HepG2 (cell line): ENCODE data around the gene KRTAP5-1. TPM values are rescaled to one million over a fixed set of nuclear protein-coding genes. Genes with fewer than 3 reads are reported as not detected.

Source experiments
- ATAC-seq: fragments of 200-7000 bp; cut with Tn5 transposase; 3 replicates; pipeline ENCODE4 v1.9.1; 2020; ENCODE audit warnings: mild to moderate bottlenecking, moderate library complexity
- BruUV-seq: library from RNA; stranded (reverse); fragments of 400-500 nt; replicated peaks from 2 replicates; lab custom pipeline; 2021; lab: Mats Ljungman, UMichigan
- CTCF ChIA-PET: fragments of 300-600 bp; formaldehyde crosslinking; extraction: SDS; loops from one replicate; lab custom pipeline; 2021; ENCODE audit warnings: low total read pairs, inconsistent platforms, low intra/inter-chr PET ratio; lab: Yijun Ruan, JAX
- POLR2A ChIA-PET: fragments of 350-600 bp; sonication (Branson Sonifier 250); formaldehyde crosslinking; loops from one replicate; lab custom pipeline; 2020; ENCODE audit warnings: antibody characterized with exemption, inconsistent platforms; lab: Yijun Ruan, JAX
- DNase-seq: peaks from one replicate; pipeline ENCODE4 v3.0.0-alpha.2; 2015; ENCODE audit warnings: low spot score
- FAIRE-seq: peaks from 3 replicates; lab custom pipeline; 2011; peaks lifted over from hg19 to GRCh38; lab: Jason Lieb, UNC
- H2AFZ ChIP-seq: one replicate; pipeline ENCODE4 v1.6.1; 2011; ENCODE audit warnings: low read length, inconsistent platforms
- H3K27ac ChIP-seq: fragments of 300-600 bp; 3 replicates; pipeline ENCODE4 v1.8.0; 2011; ENCODE audit warnings: mixed run types, mild to moderate bottlenecking, mixed read lengths, low read length, inconsistent platforms; ENCODE audit not compliant: insufficient read depth; ENCODE audit errors: extremely low read length
- H3K27me3 ChIP-seq, 2 experiments: fragments of 200-600 bp in 1 of 2; 2 replicates in 1 of 2; 3 replicates in 1 of 2; pipeline versions ENCODE4 v1.6.0 to v1.8.0; 2011; ENCODE audit warnings: low read length in 2 of 2, mild to moderate bottlenecking in 2 of 2, moderate library complexity in 2 of 2, inconsistent platforms in 1 of 2; ENCODE audit not compliant: insufficient read depth in 2 of 2, control insufficient read depth in 1 of 2
- H3K36me3 ChIP-seq, 2 experiments: fragments of 200-600 bp in 1 of 2; replicated peaks in 1 of 2; 2 replicates in 1 of 2; 3 replicates in 1 of 2; pipeline versions ENCODE4 v1.5.1 to v1.8.0; 2011; ENCODE audit warnings: low read length in 2 of 2, inconsistent platforms in 1 of 2; ENCODE audit not compliant: insufficient read depth in 2 of 2, control insufficient read depth in 1 of 2
- H3K4me1 ChIP-seq: 2 replicates; pipeline ENCODE4 v1.5.1; 2012; ENCODE audit warnings: low read length, inconsistent platforms; ENCODE audit not compliant: insufficient read depth
- H3K4me2 ChIP-seq: 2 replicates; pipeline ENCODE4 v1.6.0; 2011; ENCODE audit warnings: low read depth, low read length, inconsistent platforms
- H3K4me3 ChIP-seq, 3 experiments: fragments of 200-600 bp in 1 of 3; sonication (generic), shearing (Covaris generic) in 1 of 3; replicated peaks in 1 of 3; 2 replicates each; pipeline ENCODE4 v1.5.1; 2011 to 2016; ENCODE audit warnings: low read length in 3 of 3, inconsistent platforms in 2 of 3, low read depth in 2 of 3, mild to moderate bottlenecking in 2 of 3, control low read depth in 1 of 3, mixed read lengths in 1 of 3; ENCODE audit not compliant: insufficient read depth in 1 of 3
- H3K79me2 ChIP-seq: one replicate; pipeline ENCODE4 v1.6.1; 2011; ENCODE audit warnings: low read length, inconsistent platforms; ENCODE audit not compliant: insufficient read depth
- H3K9ac ChIP-seq: 2 replicates; pipeline ENCODE4 v1.6.0; 2011; ENCODE audit warnings: mild to moderate bottlenecking, low read depth, low read length, inconsistent platforms; ENCODE audit not compliant: insufficient read depth
- H3K9me3 ChIP-seq: 2 replicates; pipeline ENCODE4 v1.5.1; 2012; ENCODE audit warnings: mild to moderate bottlenecking, low read length
- H4K20me1 ChIP-seq: 2 replicates; pipeline ENCODE4 v1.6.0; 2011; ENCODE audit warnings: inconsistent platforms, mild to moderate bottlenecking, low read length, moderate library complexity; ENCODE audit not compliant: insufficient read depth
- CAMTA2 ChIP-seq: sonication (generic); formaldehyde crosslinking; IDR thresholded peaks from 2 replicates; pipeline ENCODE4 v1.4.0; 2020; ENCODE audit warnings: mild to moderate bottlenecking, missing genetic modification reagents, borderline replicate concordance
- MTA3 ChIP-seq: sonication (generic); formaldehyde crosslinking; IDR thresholded peaks from 2 replicates; pipeline ENCODE4 v1.4.0; 2020; ENCODE audit warnings: missing genetic modification reagents
- ZFP90 ChIP-seq: sonication (generic); formaldehyde crosslinking; IDR thresholded peaks from 2 replicates; pipeline ENCODE4 v1.8.0; 2022; ENCODE audit warnings: missing genetic modification reagents, mild to moderate bottlenecking, inconsistent platforms, borderline replicate concordance
- ZNF282 ChIP-seq: fragments of 450-650 bp; IDR thresholded peaks from 2 replicates; pipeline ENCODE4 v1.6.1; 2018; ENCODE audit not compliant: partially characterized antibody
- ZNF850 ChIP-seq: sonication (generic); formaldehyde crosslinking; conservative IDR thresholded peaks from 2 replicates; pipeline ENCODE4 v1.9.0; 2021; ENCODE audit warnings: mild to moderate bottlenecking, missing genetic modification reagents
- WGBS: methylation state at CpG from one replicate; pipeline ENCODE4 v1.1.6; 2017; ENCODE audit warnings: low lambda C conversion rate; 5-methylcytosine and 5-hydroxymethylcytosine counted together
- in situ Hi-C: cut with HindIII; loops from 2 replicates; pipeline ENCODE4 v1.10.0; 2017; ENCODE audit warnings: low pct_unique_long_range_greater_than_20kb; ENCODE audit not compliant: extremely low pct_ligation_motif_present
- intact Hi-C: fragments of 100-400 bp; cut with micrococcal nuclease; formaldehyde crosslinking; loops from one replicate; pipeline ENCODE4 v1.10.0; 2022; ENCODE audit not compliant: unreplicated experiment
- polyA plus RNA-seq, 8 experiments: library from polyadenylated mRNA; depleted of rRNA in 3 of 8; stranded (reverse) in 7 of 8; unstranded in 1 of 8; fragments of >200 nt; fragmentation: Illumina TruSeq in 4 of 8; extraction: Trizol in 4 of 8; gene quantifications; 2 replicates each; pipeline versions ENCODE4 v1.2.1 to v1.2.3, GENCODE V29; 2011 to 2016; ENCODE audit warnings: low read depth in 4 of 8, missing spikeins in 1 of 8, mixed read lengths in 1 of 8; ENCODE audit not compliant: insufficient read depth in 1 of 8
- total RNA-seq, 5 experiments: library from RNA; depleted of rRNA; stranded (reverse); fragments of >200 nt; fragmentation: Illumina TruSeq; extraction: Trizol; gene quantifications; 2 replicates each; pipeline ENCODE4 v1.2.3, GENCODE V29; 2016; ENCODE audit warnings: low read depth in 1 of 5
- TF ChIP-seq, protein P1 (sequence below): sonication (generic); formaldehyde crosslinking; IDR thresholded peaks from 2 replicates; pipeline ENCODE4 v1.4.0; 2020; ENCODE audit warnings: mild to moderate bottlenecking, missing genetic modification reagents
- TF ChIP-seq, protein P2 (sequence below): fragments of 450-650 bp; IDR thresholded peaks from 2 replicates; pipeline ENCODE4 v1.6.1; 2016
- TF ChIP-seq, protein P3 (sequence below): IDR thresholded peaks from 2 replicates; pipeline ENCODE4 v1.4.0; 2020; ENCODE audit warnings: mild to moderate bottlenecking, missing genetic modification reagents
- TF ChIP-seq, protein P4 (sequence below): sonication (generic); formaldehyde crosslinking; IDR thresholded peaks from 2 replicates; pipeline ENCODE4 v1.4.0; 2020; ENCODE audit warnings: missing genetic modification reagents, borderline replicate concordance
- TF ChIP-seq, protein P5 (sequence below): IDR thresholded peaks from 2 replicates; pipeline ENCODE4 v1.6.1; 2016; ENCODE audit warnings: missing biosample characterization, missing genetic modification reagents, low read depth

Gene KRTAP5-1
- total and polyA plus RNA-seq, 2 of the 13 experiments (the other 11 are each of a cell fraction or from before 2014, with no cell fraction given): not detected

DNA sequence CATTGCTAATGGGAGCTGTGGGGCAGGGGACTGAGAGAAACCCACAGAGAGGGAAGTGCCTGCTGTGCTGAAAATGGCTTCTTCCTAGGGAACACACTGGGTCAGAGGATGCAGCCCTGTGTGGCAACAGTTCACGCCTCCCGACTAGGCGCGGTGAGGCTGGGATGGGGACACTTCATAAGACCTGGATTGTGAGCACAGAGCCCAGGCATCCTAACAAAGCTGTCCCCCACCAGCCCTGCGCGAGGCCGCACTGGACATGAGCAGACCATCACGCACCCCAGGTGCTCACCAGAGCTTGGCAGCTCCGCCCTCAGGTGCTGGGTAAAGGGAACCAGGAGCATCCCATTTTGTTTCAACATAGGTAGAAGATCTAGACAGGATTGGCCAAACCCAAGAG, 38.6 kb upstream of the KRTAP5-1 start (continued):
- no peak for TF ChIP-seq CAMTA2
- TF ChIP-seq, protein P1, sequence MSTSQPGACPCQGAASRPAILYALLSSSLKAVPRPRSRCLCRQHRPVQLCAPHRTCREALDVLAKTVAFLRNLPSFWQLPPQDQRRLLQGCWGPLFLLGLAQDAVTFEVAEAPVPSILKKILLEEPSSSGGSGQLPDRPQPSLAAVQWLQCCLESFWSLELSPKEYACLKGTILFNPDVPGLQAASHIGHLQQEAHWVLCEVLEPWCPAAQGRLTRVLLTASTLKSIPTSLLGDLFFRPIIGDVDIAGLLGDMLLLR (CRISPR knock-in tag): no peak

DNA sequence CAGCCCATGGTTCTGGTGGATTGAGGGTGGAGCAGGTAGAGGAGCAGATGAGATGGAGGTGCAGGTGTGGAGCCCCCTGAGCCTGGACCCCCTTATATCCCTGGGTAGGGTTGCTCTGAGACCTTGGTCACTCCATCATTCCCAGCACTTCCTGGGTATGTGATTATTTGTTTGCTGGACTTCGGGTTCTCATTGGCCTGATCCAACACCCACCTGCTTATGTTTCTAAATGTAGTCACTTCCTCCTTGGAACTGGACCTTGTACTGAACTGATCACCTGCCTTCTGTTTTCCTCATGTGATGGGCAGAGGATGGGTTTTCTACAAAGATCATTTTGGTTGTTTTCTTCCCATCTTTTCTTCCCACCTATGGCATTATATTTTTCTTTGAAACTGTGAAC, 37.0 kb upstream of the KRTAP5-1 start, which contains the start of gene KRTAP5-4:
Gene KRTAP5-4 (minus strand): TSS at position 53 of the 400 bp plus-strand sequence. CDS start 45 bp downstream, at position 8.
- WGBS: 0% methylated on average over 1 of the region's 1 CpG
- ATAC-seq (no peak), FAIRE-seq (no peak), DNase-seq (no peak)
- no TSS peak for BruUV-seq
- intact Hi-C loops (no loop called here), in situ Hi-C loops (no loop called here)
- no peak within 1 kb of the TSS for H2AFZ ChIP-seq
- H3K4me3 ChIP-seq: no peak within 1 kb of the TSS
- H3K27ac ChIP-seq: no peak within 1 kb of the TSS
- H3K9me3 ChIP-seq: no peaks in the 10 kb centered on the region
- H3K36me3 ChIP-seq: no peaks in the 10 kb centered on the region
- POLR2A ChIA-PET: no interaction called here
- no peak within 1 kb of the TSS for H3K4me2 ChIP-seq
- no peak within 1 kb of the TSS for H3K9ac ChIP-seq
- CTCF ChIA-PET: no interaction called here
- H3K27me3 ChIP-seq: peaks cover 5 to 35% of the 10 kb centered on the region in 2 experiments
- H3K4me1 ChIP-seq: no peaks in the 10 kb centered on the region
- H3K79me2 ChIP-seq: no peaks in the 10 kb centered on the region
- no peaks in the 10 kb centered on the region for H4K20me1 ChIP-seq
- TF ChIP-seq ZNF850 (no peak), MTA3 (CRISPR knock-in tag) (no peak), ZNF282 (no peak), ZFP90 (CRISPR knock-in tag) (no peak)
- TF ChIP-seq, protein P2, sequence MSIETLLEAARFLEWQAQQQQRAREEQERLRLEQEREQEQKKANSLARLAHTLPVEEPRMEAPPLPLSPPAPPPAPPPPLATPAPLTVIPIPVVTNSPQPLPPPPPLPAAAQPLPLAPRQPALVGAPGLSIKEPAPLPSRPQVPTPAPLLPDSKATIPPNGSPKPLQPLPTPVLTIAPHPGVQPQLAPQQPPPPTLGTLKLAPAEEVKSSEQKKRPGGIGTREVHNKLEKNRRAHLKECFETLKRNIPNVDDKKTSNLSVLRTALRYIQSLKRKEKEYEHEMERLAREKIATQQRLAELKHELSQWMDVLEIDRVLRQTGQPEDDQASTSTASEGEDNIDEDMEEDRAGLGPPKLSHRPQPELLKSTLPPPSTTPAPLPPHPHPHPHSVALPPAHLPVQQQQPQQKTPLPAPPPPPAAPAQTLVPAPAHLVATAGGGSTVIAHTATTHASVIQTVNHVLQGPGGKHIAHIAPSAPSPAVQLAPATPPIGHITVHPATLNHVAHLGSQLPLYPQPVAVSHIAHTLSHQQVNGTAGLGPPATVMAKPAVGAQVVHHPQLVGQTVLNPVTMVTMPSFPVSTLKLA: no peak
- TF ChIP-seq, protein P3, sequence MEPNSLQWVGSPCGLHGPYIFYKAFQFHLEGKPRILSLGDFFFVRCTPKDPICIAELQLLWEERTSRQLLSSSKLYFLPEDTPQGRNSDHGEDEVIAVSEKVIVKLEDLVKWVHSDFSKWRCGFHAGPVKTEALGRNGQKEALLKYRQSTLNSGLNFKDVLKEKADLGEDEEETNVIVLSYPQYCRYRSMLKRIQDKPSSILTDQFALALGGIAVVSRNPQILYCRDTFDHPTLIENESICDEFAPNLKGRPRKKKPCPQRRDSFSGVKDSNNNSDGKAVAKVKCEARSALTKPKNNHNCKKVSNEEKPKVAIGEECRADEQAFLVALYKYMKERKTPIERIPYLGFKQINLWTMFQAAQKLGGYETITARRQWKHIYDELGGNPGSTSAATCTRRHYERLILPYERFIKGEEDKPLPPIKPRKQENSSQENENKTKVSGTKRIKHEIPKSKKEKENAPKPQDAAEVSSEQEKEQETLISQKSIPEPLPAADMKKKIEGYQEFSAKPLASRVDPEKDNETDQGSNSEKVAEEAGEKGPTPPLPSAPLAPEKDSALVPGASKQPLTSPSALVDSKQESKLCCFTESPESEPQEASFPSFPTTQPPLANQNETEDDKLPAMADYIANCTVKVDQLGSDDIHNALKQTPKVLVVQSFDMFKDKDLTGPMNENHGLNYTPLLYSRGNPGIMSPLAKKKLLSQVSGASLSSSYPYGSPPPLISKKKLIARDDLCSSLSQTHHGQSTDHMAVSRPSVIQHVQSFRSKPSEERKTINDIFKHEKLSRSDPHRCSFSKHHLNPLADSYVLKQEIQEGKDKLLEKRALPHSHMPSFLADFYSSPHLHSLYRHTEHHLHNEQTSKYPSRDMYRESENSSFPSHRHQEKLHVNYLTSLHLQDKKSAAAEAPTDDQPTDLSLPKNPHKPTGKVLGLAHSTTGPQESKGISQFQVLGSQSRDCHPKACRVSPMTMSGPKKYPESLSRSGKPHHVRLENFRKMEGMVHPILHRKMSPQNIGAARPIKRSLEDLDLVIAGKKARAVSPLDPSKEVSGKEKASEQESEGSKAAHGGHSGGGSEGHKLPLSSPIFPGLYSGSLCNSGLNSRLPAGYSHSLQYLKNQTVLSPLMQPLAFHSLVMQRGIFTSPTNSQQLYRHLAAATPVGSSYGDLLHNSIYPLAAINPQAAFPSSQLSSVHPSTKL (CRISPR knock-in tag): no peak
- TF ChIP-seq, protein P4, sequence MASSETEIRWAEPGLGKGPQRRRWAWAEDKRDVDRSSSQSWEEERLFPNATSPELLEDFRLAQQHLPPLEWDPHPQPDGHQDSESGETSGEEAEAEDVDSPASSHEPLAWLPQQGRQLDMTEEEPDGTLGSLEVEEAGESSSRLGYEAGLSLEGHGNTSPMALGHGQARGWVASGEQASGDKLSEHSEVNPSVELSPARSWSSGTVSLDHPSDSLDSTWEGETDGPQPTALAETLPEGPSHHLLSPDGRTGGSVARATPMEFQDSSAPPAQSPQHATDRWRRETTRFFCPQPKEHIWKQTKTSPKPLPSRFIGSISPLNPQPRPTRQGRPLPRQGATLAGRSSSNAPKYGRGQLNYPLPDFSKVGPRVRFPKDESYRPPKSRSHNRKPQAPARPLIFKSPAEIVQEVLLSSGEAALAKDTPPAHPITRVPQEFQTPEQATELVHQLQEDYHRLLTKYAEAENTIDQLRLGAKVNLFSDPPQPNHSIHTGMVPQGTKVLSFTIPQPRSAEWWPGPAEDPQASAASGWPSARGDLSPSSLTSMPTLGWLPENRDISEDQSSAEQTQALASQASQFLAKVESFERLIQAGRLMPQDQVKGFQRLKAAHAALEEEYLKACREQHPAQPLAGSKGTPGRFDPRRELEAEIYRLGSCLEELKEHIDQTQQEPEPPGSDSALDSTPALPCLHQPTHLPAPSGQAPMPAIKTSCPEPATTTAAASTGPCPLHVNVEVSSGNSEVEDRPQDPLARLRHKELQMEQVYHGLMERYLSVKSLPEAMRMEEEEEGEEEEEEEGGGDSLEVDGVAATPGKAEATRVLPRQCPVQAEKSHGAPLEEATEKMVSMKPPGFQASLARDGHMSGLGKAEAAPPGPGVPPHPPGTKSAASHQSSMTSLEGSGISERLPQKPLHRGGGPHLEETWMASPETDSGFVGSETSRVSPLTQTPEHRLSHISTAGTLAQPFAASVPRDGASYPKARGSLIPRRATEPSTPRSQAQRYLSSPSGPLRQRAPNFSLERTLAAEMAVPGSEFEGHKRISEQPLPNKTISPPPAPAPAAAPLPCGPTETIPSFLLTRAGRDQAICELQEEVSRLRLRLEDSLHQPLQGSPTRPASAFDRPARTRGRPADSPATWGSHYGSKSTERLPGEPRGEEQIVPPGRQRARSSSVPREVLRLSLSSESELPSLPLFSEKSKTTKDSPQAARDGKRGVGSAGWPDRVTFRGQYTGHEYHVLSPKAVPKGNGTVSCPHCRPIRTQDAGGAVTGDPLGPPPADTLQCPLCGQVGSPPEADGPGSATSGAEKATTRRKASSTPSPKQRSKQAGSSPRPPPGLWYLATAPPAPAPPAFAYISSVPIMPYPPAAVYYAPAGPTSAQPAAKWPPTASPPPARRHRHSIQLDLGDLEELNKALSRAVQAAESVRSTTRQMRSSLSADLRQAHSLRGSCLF: no peak
- TF ChIP-seq, protein P5, sequence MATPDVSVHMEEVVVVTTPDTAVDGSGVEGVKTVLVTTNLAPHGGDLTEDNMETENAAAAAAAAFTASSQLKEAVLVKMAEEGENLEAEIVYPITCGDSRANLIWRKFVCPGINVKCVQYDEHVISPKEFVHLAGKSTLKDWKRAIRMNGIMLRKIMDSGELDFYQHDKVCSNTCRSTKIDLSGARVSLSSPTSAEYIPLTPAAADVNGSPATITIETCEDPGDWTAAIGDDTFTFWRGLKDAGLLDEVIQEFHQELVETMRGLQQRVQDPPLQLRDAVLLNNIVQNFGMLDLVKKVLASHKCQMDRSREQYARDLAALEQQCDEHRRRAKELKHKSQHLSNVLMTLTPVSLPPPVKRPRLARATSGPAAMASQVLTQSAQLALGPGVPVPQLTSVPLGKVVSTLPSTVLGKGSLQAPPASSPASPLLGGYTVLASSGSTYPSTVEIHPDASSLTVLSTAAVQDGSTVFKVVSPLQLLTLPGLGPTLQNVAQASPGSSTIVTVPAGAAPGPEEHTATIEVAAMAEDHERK (CRISPR knock-in tag): no peak
